Measurements from ENCODE around the gene MDFIC2.
"Not testable (repeated sequence)": the region's sequence is repeated elsewhere in the genome, so short reads cannot be mapped to it uniquely, and the experiment has no call there.

The MDFIC2 gene

GRCh38 chr3:70250492-70250891 is 61.9 kb downstream of the MDFIC2 start:
- DNase-seq = no peak

GRCh38 chr3:70249509-70250160 is 62.8 kb downstream of the MDFIC2 start:
- no peak for DNase-seq

GRCh38 chr3:70248856-70249255 is 63.6 kb downstream of the MDFIC2 start:
- DNase-seq = no peak

DNA sequence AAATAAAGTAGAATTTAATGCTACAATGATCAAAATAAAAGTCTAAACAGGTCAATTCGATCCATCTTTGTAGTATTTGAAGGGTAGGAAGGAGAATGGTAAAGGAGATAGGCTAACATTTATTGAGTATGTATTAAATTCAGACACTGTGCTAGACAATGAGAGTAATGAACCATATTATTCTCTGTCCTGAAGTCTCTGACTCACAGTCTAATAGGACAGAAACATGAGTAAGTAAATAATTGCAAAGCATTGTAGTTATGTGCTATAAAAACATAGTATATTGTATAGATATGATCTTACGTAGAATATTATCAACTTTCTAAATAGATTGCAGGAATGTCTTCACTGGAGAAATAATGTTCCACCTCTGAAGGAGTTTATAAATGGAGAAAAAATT is 64.5 kb downstream of the MDFIC2 start:
- DNase-seq = no peak

DNA sequence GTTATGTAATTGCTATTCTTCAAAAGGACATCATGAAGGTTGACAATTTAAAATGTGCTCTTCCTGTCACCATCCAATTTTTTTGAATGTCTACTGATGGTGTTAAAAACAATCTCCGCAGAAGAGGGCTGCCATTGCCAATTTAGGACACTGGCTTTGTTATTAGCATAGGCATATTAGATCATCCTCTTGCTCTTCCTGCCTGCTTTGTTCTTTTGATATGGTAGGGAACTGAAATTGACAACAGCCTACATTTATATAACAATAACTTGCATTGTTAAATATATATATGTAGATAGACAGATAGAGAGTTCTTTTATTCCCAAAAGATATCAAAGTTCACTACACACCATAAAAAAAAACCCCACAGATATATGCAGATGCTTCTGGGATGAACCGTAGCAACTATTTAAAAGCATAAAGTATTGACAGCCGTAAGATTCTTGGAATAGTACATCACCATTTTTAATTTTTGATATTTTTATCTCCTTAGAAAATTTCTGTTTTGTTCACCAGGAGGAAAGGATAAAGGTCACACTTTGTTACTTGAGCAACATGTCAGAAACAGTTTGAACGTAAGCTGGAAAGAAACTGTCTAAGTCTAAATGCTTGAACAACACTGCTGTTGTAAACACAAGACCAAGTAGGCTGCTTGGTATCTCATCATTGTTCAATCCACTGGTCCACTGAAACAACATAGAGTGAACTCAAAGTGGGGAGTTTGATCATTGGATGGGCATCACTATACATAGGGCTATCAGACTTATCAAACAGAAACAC is 66.5 kb downstream of the MDFIC2 start:
- DNase-seq = no peak

DNA sequence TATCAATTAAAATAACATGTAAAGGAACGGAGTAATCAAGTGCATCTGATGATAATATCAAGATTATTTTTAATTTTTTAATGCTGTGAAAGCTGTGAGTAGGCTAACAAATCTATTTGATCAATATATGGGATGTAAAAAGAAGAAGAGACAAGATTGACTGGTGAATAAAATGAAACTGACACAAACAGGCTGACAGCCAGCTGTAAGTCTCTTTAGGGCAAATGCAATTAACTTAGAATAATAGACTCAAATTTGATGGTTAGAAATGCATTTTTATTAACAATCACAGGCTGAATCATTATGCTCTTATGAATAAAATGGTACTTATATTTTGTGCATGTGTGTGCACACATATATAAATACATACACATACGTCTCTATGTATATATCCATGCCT is 68.0 kb downstream of the MDFIC2 start:
- no peak for DNase-seq

- DNase-seq = no peak
Observed at GRCh38 chr3:70242297-70242882, 70.0 kb downstream of the MDFIC2 start.

- no peak for DNase-seq
Observed at GRCh38 chr3:70233812-70234211, 78.6 kb downstream of the MDFIC2 start.

DNA sequence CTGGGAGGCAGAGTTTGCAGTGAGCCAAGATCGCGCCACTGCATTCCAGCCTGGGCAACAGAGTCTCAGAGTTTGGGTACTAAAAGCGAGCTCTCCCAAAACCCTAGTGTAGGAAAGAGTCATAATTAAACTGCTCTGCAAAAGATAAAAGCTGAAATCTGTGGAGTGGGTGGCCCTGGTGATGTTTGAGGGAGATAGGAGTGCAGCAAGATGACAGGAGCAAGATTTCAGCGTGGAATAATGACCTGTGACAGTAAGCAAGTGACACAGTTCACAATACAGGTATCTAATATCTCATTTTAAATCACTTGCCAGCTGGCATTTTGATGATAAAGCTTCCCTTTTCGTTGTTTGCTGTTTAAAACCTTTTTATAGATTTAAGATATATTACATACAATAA is 79.3 kb downstream of the MDFIC2 start:
- DNase-seq = no peak

GRCh38 chr3:70231266-70231701 is 81.2 kb downstream of the MDFIC2 start:
- no peak for DNase-seq

DNA sequence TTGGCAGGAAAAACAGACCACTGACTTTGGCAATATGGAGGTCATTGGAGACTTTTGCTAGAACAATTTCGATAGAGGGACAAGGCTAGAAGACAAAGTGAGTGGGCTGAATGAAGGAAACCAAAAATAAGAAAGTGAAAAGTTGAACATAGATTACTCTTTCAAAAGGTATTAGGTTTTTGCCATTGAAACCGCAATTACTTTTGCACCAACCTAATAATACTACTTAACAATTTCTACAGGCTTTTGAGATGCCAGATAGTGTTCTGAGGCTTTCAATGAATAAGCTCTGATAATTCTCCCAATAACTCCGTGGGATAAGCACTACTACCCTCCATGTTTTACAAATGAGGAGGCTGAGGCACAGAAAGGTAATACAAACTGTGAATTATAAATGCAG is 85.0 kb downstream of the MDFIC2 start:
- DNase-seq = no peak

DNA sequence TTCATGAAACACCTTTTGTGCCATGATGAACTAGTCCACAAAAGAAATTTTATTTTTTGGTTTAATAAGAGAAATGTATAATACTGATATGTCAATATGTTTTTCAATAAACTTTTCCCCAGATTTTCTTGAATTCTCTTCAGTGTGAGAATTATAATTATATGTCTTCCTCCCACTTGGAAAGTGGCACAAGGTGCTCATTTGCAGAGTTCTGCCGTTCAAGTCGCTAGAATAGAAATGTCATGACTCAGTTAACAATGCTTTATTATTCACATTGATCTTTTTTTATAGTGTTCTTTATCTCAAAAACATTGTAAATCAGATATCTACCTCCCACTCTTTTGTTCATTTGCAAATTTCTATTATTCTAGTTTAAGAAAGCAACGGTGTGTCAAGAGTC is 87.3 kb downstream of the MDFIC2 start:
- DNase-seq = no peak

GRCh38 chr3:70224337-70224736 is 88.1 kb downstream of the MDFIC2 start:
- DNase-seq = peak; percentile 10

- no peak for DNase-seq
Observed at GRCh38 chr3:70218471-70218870, 94.0 kb downstream of the MDFIC2 start.

GRCh38 chr3:70211274-70211673 is 101.2 kb downstream of the MDFIC2 start:
- not testable (repeated sequence) for DNase-seq

DNA sequence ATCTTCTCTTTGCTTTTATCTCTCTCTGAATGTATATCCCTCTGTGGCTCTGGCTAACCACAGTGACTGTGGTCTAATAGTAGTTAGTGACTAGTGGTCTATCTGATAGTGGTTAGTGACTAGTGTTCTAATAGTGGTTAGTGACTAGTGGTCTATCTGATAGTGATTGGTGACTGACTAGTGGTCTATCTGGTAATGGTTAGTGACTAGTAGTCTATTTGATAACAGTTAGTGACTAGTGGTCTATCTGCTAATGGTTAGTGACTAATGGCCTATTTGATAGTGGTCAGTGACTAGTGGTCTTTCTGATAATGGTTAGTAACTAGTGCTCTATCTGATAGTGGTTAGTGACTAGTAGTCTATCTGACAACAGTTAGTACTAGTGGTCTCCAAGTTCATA is 110.5 kb downstream of the MDFIC2 start:
- DNase-seq = no peak

DNA sequence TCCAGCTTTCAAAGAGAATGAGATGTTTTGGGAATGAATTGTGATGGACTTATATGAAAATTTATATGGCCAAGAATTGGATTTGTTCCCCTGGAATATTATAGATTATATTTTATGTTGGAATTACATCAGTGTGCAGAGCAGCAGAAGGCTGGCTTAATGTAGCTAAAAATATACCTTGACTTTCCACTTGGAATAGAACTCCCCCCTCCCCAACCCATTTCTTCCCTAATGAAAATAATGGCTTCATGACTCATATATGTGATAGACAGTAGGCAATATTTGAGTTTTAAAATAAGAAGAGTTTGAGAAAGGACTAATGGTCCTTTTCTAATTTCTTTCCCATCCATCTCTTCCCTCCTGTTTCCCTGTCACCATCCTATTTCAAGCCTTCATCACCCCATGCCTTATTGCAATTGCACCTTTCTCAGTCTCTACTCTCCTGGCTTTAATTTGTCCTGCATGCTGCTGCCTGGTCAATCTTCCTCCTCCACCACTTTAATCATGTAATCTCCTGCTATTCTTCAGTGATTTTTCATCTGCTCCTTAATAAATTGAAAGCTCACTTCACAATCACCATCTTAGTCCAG is 122.5 kb downstream of the MDFIC2 start:
- DNase-seq = no peak

DNA sequence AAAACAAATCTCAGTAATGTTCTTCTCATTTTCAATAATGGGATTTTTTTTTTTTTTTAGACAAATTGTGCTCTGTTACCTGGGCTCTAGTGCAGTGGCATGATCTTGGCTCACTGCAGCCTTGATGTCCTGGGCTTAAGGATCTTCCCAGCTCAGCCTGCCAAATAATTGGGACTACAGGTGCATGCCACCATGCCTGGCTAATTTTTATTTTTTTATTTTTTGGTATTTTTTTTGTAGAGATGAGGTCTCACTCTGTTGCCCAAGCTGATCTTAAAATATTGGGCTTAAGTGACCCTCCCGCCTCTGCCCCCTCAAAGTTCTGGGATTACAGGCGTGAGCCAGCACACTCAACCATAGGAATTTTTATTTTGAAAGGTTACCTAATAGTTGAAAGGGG is 126.2 kb downstream of the MDFIC2 start:
- no peak for DNase-seq

GRCh38 chr3:70185661-70186060 is 126.8 kb downstream of the MDFIC2 start:
- DNase-seq = no peak

- DNase-seq = no peak
Observed at GRCh38 chr3:70183781-70184504, 128.5 kb downstream of the MDFIC2 start.

GRCh38 chr3:70182166-70182565 is 130.3 kb downstream of the MDFIC2 start:
- no peak for DNase-seq

- DNase-seq = no peak
Observed at GRCh38 chr3:70180664-70181063, 131.8 kb downstream of the MDFIC2 start.

DNA sequence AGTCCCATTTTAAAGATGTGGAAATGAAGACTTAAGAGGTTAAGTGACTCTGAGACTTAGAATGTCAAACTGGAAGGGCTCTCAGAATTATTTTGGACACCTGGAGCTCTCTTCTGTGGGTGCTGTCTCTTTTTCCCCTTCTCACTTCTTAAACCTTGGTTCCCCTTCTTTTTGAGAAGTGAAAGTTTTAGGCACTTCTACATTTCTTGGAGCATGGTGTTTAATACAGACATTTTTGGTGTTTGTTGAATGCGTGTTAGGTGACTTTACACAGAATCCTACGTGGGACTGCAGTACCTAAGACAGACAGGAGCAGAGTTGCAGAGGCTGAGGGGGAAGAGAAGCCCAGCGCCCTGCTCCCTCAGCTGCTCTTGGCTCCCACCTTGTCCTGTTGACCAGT is 133.3 kb downstream of the MDFIC2 start:
- DNase-seq = no peak

All from NCI-H69 (cell line).